ACHN (cell line): ENCODE results near the gene FOXO6.

Experiments
- DNase-seq: peaks from one replicate; pipeline ENCODE4 v3.0.0-alpha.2; 2015
- in situ Hi-C: cut with HindIII; loops from 2 replicates; pipeline ENCODE4 v1.10.0; 2017; ENCODE audit warnings: low sequenced_read_pairs, low pct_ligation_motif_present, low pct_unique_long_range_greater_than_20kb

Gene FOXO6

GRCh38 chr1:41347276-41347675 is 14.0 kb upstream of the FOXO6 start:
- no peak for DNase-seq
- in situ Hi-C loops: no loop called here

DNA sequence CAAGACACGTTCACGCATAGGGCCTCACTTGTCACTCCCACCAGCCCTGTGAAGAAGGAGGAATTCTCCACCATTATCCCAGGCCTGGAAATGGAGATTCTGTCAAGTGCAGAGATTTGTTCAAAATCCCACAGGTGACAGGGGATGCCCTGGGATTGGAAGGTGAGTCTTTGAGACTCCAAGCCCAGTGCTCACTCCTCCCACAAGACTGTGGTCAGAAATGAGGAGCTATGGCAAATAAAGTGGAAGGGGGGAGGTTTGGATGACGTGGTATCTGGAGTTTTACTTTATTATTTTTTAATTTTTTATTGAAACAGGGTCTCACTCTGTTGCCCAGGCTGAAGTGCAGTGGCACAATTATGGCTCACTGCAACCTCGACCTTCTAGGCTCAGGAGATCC is 12.8 kb upstream of the FOXO6 start:
- in situ Hi-C loops: no loop called here
- DNase-seq: no peak

- no peak for DNase-seq
- in situ Hi-C loops: no loop called here
These were observed 11.7 kb upstream of the FOXO6 start for GRCh38 chr1:41349361-41350054.

GRCh38 chr1:41350055-41350378 is 11.2 kb upstream of the FOXO6 start:
- in situ Hi-C loops: no loop called here
- no peak for DNase-seq

GRCh38 chr1:41351262-41352151 is 9.7 kb upstream of the FOXO6 start:
- in situ Hi-C loops: no loop called here

GRCh38 chr1:41353744-41354143 is 7.5 kb upstream of the FOXO6 start:
- no peak for DNase-seq
- in situ Hi-C loops: no loop called here

More at GRCh38 chr1:41351262-41352151, 9.7 kb upstream of the FOXO6 start:
- no peak for DNase-seq

DNA sequence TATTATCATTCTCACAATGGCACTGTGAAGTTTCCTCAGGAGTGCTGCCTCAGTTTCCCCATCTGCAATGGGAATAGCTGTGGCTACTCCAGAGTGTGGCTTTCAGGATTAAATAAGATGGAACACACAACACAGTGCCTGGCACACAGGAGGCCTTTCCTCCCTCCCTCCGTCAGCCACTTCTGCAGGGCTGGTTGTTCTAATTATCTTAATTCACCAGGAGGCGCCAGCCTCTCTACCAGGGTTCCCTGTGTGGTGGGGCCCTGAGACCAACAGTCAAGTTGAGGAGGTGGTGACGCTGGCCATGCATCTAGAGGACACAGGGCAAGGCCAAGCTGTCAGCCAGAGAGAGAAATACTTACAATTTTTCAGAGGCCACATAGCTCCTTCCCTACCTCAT is 6.3 kb upstream of the FOXO6 start:
- DNase-seq: no peak
- in situ Hi-C loops: no loop called here

DNA sequence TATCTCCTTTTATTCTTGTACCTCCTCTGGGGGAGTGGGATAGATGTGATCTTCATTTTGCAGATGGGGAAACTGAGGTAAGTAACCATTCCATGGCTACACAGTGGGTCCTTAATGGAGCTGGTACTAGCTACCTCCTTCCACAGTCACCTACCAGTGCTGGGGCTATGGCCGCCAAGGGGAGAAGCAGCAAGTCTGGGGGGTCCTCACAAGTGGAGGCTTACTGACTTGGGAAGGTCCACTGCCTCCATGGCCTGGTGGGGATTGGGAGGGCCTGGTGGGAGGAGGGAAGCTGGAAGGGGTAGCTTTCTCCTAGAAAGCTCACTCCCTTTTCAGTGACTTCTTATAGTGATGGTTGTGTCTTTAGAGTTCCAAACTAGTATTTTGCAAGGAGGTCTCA is 5.9 kb upstream of the FOXO6 start:
- no peak for DNase-seq
- in situ Hi-C loops: no loop called here

GRCh38 chr1:41355761-41356160 is 5.5 kb upstream of the FOXO6 start:
- in situ Hi-C loops: no loop called here
- no peak for DNase-seq

- DNase-seq: no peak
- in situ Hi-C loops: no loop called here
These were observed 4.5 kb upstream of the FOXO6 start for GRCh38 chr1:41356752-41357151.

DNA sequence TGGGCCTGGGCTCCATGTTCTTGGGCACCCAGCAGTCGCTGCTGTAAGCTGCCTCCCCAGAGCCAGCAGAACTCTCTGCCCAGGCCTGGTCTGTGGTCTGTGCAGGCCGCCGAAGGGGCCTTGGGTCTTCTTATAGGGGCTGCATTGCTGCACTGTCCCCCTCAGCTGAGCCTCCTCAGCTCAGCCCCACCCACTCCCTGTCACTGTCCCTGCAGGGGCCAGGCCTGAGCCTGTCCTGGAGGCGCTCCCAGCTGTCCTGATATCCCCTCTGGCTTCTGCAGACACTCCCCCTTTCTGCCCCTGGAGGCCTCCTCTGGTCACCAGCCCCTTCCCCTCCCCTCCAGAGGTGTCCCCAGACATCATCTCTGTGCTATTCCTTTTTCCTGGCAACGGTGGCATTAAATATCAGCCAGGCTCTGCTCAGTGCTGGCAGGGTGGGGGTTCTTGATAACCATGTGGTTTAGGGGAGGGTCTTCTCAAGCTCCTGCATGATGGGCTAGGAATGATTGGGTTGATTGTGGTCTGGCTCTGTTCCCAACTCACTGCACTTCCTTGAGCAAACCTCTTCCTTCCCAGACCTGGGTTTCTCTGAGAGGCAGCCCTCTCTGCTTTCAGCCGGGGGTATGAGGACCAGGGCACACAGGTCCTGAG is 3.7 kb upstream of the FOXO6 start:
- in situ Hi-C loops: no loop called here
- no peak for DNase-seq

GRCh38 chr1:41358131-41359021 is 2.9 kb upstream of the FOXO6 start:
- no peak for DNase-seq
- in situ Hi-C loops: no loop called here

GRCh38 chr1:41359211-41360073 is 1.8 kb upstream of the FOXO6 start:
- in situ Hi-C loops: no loop called here
- DNase-seq: no peak

DNA sequence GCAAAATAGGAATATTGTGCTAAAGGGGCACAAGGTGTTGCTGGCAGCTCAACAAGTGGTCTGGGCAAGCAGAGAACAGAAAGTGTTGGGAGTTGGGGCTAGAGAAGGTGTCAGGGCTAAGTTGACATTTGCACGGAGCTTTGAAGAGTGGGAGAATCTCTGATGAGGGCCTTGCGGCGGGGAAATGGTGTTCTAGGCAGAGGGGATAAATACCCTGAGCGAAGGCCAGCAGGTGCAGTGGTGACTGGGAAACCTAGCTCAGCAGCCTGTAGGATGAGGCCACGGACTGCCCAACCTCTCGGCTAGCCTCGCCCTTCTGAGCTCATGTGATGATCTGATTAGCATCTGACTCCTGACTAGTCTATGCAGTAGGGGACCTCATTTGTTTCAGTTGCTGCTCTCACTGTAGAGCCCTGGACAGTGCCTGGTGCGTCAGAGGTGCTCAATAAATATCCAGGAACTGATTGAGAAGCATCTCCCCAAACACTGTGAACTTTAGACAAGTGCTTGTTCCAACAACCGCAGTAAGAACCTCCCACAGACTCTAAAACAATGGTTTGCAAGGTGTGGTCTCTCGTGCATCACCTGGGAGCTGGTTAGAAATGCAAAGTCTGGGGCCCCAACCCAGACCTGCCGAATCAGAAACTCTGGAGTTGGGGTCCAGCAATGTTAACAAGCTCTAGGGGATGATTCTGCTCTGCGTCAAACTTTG is 1.0 kb upstream of the FOXO6 start:
- in situ Hi-C loops: no loop called here
- no peak for DNase-seq

DNA sequence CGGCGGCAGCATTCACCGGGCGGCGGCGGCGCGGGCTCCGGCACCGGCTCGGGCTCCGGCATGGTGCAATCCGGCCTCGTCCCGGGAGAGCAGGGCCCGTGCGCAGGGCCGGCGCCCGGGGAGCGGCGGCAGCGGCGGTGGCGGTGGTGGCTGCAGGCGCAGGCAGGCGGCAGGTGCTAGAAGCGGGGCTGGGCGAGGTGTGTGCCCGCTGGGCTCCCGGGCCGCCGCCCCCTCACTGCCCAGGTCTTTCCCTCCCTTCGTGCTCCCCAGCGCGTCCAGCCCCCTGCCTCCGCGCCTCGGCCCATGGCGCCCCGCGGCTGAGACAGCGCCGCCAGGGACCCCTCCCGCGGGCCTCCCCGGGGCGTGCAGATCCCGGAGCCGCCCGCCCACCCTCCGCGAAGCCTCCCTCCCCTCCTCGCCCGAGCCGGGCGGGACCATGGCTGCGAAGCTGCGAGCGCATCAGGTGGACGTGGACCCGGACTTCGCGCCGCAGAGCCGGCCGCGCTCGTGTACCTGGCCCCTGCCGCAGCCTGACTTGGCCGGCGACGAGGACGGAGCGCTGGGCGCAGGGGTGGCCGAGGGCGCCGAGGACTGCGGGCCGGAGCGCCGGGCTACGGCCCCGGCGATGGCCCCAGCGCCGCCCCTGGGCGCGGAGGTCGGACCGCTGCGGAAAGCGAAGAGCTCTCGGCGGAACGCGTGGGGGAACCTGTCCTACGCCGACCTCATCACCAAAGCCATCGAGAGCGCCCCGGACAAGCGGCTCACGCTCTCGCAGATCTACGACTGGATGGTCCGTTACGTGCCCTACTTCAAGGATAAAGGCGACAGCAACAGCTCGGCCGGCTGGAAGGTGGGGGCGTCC is 492 bp downstream of the FOXO6 start:
- no peak for DNase-seq
- in situ Hi-C loops: no loop called here

DNA sequence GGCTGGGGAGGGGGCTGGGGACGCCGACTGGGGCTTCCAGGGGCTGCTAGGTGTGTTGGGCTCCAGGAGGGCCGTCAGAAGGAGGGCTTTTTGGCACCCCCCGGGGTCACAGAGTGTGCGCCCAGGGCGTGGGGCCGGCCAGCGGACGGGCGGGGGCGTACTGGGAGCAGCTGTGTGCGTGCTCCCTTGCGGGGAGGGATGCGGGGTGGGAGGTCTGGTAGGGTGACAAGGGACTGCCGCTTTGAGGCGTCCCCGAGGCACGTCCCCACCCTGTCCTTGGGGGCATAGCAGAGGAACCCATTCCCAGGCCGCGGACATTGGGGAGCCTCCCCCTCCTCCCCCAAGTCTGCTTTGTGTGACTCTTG is 1.1 kb downstream of the FOXO6 start:
- in situ Hi-C loops: no loop called here
- no peak for DNase-seq
